Measurements from ENCODE around the gene LCN2.
"Not testable (repeated sequence)": the region's sequence is repeated elsewhere in the genome, so short reads cannot be mapped to it uniquely, and the experiment has no call there.

The LCN2 gene

DNA sequence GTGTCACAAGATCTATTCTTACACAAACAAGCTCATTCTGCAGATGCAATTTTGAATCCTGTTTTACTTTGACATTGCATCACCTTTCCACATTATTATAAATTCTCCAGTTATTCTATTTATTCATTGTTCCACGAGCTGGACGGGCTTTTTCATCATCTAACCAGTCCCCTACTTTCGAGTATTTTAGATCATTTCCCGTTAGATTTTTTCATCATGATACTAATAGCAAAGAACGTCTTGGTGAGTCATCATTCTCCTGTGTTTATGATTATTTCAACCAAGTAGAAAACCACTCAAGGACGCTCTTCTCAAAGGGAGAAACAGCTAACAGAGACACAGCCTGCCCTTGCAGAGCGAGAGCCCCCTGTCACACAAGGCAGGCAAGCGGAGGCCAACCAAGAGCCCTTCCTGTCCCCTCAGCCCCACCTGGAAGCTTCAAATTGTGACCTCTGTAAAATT lies 25.9 kb downstream of the LCN2 start:
- peaks cover 76% of the 10 kb centered on the region for H3K36me3 ChIP-seq (ENCODE audit: control insufficient read depth, insufficient read depth, low read length)
- WGBS, 2 experiments (ENCODE audit: insufficient coverage in 2 of 2), result 81 to 86% methylated on average over 7 of the region's 8 CpGs

DNA sequence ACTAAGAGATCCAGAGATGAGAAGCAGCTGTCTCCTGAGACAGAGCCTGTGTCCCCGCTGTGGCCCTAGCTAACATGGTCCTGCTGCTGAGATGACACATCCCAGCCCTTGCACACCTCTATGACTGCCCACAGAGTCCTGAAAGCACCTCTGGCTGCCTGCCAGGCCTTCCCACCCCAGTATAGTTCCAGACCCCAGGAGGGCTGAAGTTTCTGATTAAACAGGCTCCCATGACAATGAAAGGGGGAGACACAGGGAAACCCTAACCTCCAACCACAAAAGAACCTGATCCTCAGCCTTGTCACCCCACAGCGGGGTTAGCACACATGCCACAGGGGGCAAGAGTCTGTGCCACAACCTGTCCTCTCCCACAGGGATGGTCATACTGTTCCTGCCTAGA lies 26.5 kb downstream of the LCN2 start:
- H3K9me3 ChIP-seq (ENCODE audit: control insufficient read depth, low read length), result peaks cover 5% of the 10 kb centered on the region
- H3K4me3 ChIP-seq (ENCODE audit: extremely low read depth, insufficient read depth, low read length, poor library complexity, severe bottlenecking), result no peak overlapping the region
- H3K4me1 ChIP-seq (ENCODE audit: control insufficient read depth, insufficient read depth, low read length, poor library complexity, severe bottlenecking), result no peaks in the 10 kb centered on the region
- 94 to 100% methylated on average over 1 to 2 of the region's 2 CpGs for WGBS, 2 experiments (ENCODE audit: insufficient coverage in 2 of 2)
- H3K27ac ChIP-seq (ENCODE audit: low read depth, low read length, severe bottlenecking), result no peak overlapping the region
- peaks cover 78% of the 10 kb centered on the region for H3K36me3 ChIP-seq (ENCODE audit: control insufficient read depth, insufficient read depth, low read length)

More for the DNA sequence above, 25.9 kb downstream of the LCN2 start:
- Histone ChIP-seq H3K4me1 (ENCODE audit: control insufficient read depth, insufficient read depth, low read length, poor library complexity, severe bottlenecking) (no peaks in the 10 kb centered on the region), H3K9me3 (ENCODE audit: control insufficient read depth, low read length) (peaks cover 5% of the 10 kb centered on the region), H3K27ac (ENCODE audit: low read depth, low read length, severe bottlenecking) (no peak overlapping the region), H3K4me3 (ENCODE audit: extremely low read depth, insufficient read depth, low read length, poor library complexity, severe bottlenecking) (no peak overlapping the region)

DNA sequence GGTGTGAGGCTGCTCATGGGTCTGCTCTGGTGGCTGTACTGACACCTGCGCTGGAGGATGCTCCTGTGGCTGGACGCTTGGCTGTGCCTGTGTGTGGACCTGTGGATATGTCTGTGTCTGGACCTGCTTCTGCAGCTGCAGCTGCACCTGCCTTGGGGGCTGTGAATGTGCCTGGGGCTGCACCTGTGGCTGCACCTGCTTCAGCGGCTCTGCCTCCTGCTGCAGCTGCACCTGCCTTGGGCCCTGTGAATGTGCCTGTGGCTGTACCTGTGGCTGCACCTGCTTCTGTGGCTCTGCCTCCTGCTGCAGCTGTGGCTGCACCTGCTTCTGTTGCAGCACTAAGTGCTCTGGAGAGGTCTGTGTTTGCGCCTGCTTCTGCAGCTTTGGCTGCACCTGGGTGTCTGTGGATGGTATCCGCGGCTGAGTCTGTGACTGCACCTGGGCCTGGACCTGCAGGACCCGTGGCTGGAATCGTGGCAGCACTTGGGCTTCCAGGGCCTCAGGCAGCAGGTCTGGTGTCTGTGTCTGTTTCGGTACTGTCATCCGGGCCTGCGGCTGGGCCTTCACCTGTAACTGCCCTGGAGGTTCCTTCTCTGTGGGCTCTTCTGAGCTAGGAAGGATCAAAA lies 29.7 kb downstream of the LCN2 start:
- H3K4me3 ChIP-seq (ENCODE audit: extremely low read depth, insufficient read depth, low read length, poor library complexity, severe bottlenecking), result no peak overlapping the region
- 94 to 96% methylated on average over 9 to 11 of the region's 11 CpGs for WGBS, 2 experiments (ENCODE audit: insufficient coverage in 2 of 2)

DNA sequence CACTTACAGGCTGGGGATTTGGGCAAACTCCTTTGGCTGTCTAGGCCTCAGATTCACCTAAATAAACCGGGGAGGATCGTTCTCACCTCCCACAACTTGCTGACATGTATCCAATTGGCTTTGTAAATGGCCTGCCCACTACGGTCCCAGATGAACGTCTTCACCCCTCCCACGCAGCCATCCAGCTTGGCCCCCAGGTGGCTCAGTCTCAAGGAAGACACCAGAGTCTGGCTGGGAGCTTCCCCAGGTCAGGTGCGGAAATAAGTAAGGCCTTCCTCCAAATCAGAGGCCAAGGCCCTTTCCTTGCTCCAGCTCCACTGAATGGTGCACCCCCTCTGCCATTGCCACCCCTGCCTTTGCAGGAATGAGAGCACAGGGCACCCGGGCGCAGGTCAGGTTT lies 30.7 kb downstream of the LCN2 start:
- H3K4me3 ChIP-seq (ENCODE audit: extremely low read depth, insufficient read depth, low read length, poor library complexity, severe bottlenecking), result no peak overlapping the region
- H3K9me3 ChIP-seq (ENCODE audit: control insufficient read depth, low read length), result peaks cover 5% of the 10 kb centered on the region
- H3K4me1 ChIP-seq (ENCODE audit: control insufficient read depth, insufficient read depth, low read length, poor library complexity, severe bottlenecking), result no peaks in the 10 kb centered on the region
- H3K36me3 ChIP-seq (ENCODE audit: control insufficient read depth, insufficient read depth, low read length), result peaks cover 85% of the 10 kb centered on the region
- WGBS, 2 experiments (ENCODE audit: insufficient coverage in 2 of 2), result 97 to 98% methylated on average over 8 of the region's 8 CpGs
- H3K27ac ChIP-seq (ENCODE audit: low read depth, low read length, severe bottlenecking), result no peak overlapping the region

More for the DNA sequence above, 29.7 kb downstream of the LCN2 start:
- Histone ChIP-seq H3K9me3 (ENCODE audit: control insufficient read depth, low read length) (peaks cover 5% of the 10 kb centered on the region), H3K36me3 (ENCODE audit: control insufficient read depth, insufficient read depth, low read length) (peaks cover 87% of the 10 kb centered on the region), H3K27ac (ENCODE audit: low read depth, low read length, severe bottlenecking) (no peak overlapping the region), H3K4me1 (ENCODE audit: control insufficient read depth, insufficient read depth, low read length, poor library complexity, severe bottlenecking) (no peaks in the 10 kb centered on the region)

DNA sequence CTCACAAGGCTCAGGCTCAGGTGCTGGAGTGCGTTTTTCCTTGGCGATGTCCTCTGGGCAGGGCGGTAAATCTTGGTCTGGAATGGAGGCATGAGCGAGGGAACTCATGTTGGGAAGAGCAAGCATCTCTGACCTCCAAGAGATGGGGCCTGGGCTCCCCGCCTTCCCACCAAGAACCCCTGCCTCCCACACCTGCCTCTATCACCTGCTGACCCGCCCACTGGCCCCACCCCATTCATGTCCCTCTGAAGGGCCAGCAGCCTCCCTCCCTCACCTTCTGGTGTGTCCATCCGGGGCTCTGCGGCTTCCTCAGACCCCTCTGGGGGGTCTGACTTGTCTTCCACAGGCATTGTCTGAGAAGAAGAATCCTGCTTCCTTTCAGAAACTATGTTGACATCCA lies 31.2 kb downstream of the LCN2 start:
- H3K36me3 ChIP-seq (ENCODE audit: control insufficient read depth, insufficient read depth, low read length), result peaks cover 85% of the 10 kb centered on the region

DNA sequence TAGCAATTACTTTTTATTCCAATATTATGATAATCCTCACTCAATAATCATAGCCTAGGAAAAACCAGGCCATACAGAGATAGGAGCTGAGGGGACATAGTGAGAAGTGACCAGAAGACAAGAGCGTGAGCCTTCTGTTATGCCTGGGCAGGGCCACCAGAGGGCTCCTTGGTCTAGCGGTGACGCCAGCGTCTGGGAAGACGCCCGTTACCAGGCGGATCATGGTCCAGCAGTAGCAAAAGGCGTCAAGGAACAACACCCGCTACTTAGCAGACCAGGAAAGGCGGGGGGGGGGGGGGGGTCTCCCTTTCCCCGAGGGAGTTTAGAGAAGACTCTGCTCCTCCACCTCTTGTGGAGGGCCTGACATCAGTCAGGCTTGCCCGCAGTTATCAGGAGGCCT lies 32.2 kb downstream of the LCN2 start:
- H3K4me3 ChIP-seq (ENCODE audit: extremely low read depth, insufficient read depth, low read length, poor library complexity, severe bottlenecking); H3K27ac ChIP-seq (ENCODE audit: low read depth, low read length, severe bottlenecking); H3K9me3 ChIP-seq (ENCODE audit: control insufficient read depth, low read length); H3K4me1 ChIP-seq (ENCODE audit: control insufficient read depth, insufficient read depth, low read length, poor library complexity, severe bottlenecking): not testable (repeated sequence)
- H3K36me3 ChIP-seq (ENCODE audit: control insufficient read depth, insufficient read depth, low read length), result peaks cover 81% of the 10 kb centered on the region
- WGBS, 2 experiments (ENCODE audit: insufficient coverage in 2 of 2), result 19 to 34% methylated on average over 5 to 9 of the region's 12 CpGs

More for the DNA sequence above, 31.2 kb downstream of the LCN2 start:
- WGBS, 2 experiments (ENCODE audit: insufficient coverage in 2 of 2), result 96 to 100% methylated on average over 5 of the region's 8 CpGs
- H3K27ac ChIP-seq (ENCODE audit: low read depth, low read length, severe bottlenecking), result no peak overlapping the region
- no peak overlapping the region for H3K4me3 ChIP-seq (ENCODE audit: extremely low read depth, insufficient read depth, low read length, poor library complexity, severe bottlenecking)
- H3K4me1 ChIP-seq (ENCODE audit: control insufficient read depth, insufficient read depth, low read length, poor library complexity, severe bottlenecking), result no peaks in the 10 kb centered on the region
- peaks cover 5% of the 10 kb centered on the region for H3K9me3 ChIP-seq (ENCODE audit: control insufficient read depth, low read length)

DNA sequence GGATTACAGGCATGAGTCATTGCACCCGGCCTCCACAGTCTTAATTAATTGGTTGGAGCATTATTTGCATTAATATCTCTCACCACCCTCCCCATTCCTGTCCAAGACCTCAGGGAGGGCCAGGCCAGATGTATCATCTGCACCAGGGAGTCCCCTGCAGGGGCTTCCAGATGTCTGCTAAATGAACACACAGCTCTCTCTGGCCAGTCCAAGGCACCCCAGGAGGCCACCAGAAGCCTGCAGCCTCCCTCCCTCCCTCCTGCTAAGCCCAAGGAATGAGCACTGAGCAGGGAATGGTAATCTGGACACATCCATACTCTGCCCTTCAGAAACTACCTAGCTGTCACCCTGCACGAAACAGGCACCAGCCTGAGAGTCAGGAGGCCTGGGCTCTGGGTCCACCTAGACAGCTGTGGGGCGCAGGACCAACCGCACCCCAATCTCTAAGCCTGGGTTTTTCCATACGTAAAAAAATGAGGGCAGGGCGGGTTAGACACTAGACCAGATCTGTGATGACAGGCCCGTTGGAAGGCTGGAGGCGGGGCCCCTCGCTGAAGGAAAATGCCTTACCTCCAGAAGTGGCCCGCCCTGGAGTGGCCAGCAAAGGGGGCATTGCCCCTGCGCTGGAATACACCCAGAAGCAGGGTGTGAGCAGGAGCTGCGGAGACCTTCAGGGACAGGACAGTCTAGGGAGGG lies 33.8 kb downstream of the LCN2 start:
- Histone ChIP-seq H3K36me3 (ENCODE audit: control insufficient read depth, insufficient read depth, low read length) (peaks cover 80% of the 10 kb centered on the region), H3K27ac (ENCODE audit: low read depth, low read length, severe bottlenecking) (no peak overlapping the region), H3K9me3 (ENCODE audit: control insufficient read depth, low read length) (peaks cover 5% of the 10 kb centered on the region), H3K4me1 (ENCODE audit: control insufficient read depth, insufficient read depth, low read length, poor library complexity, severe bottlenecking) (no peaks in the 10 kb centered on the region), H3K4me3 (ENCODE audit: extremely low read depth, insufficient read depth, low read length, poor library complexity, severe bottlenecking) (no peak overlapping the region)
- 91 to 97% methylated on average over 11 of the region's 12 CpGs for WGBS, 2 experiments (ENCODE audit: insufficient coverage in 2 of 2)

DNA sequence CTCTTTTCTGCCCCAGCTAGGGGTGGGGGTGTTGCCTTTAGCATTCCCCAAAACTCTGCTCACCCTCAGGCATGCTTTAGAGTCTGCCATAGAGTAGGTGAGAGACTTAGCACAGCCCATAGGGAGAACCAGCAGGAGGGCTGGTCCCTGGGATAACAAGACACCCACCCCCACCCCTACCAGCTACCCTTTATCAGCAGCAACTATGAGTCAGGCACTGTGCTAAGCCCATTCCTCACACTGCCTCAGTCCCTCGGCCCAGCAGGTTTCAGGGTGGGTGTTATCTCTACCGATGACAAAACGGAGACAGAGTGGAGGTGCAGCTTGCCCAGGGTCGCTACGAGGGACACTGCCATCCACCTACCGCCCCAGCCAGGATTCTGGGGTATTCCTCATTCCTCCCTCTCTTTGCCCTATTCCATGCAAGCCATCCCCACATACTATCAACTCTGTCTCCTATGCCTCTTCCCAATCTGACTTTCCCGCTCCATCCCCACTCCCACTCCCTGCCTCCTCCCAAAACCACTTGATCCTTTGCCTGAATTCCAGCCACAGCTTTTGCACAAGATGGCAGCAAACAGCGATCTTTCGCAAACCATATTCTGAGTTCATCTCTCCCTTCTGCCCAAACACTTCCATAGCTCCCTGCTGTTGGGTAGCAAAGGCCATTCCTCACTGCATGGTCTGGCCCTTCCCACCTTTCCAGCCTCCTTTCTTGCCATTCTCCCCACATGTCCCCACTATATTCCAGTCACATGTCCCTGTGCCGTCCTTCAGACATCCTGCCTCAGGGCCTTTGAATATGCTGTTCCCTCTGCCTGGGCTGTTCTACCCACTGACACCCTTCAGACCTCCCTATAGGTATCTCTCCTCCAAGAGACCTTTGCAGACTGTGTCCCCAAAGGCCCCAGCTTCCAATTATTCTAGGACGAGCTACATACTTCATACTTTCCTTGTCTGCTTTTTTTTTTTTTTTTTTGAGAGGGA lies 37.0 kb downstream of the LCN2 start:
- 79 to 89% methylated on average over 10 of the region's 11 CpGs for WGBS, 2 experiments (ENCODE audit: insufficient coverage in 2 of 2)
- Histone ChIP-seq H3K4me1 (ENCODE audit: control insufficient read depth, insufficient read depth, low read length, poor library complexity, severe bottlenecking) (peaks cover 6% of the 10 kb centered on the region), H3K27ac (ENCODE audit: low read depth, low read length, severe bottlenecking) (no peak overlapping the region), H3K9me3 (ENCODE audit: control insufficient read depth, low read length) (no peaks in the 10 kb centered on the region), H3K4me3 (ENCODE audit: extremely low read depth, insufficient read depth, low read length, poor library complexity, severe bottlenecking) (no peak overlapping the region), H3K36me3 (ENCODE audit: control insufficient read depth, insufficient read depth, low read length) (peaks cover 74% of the 10 kb centered on the region)

DNA sequence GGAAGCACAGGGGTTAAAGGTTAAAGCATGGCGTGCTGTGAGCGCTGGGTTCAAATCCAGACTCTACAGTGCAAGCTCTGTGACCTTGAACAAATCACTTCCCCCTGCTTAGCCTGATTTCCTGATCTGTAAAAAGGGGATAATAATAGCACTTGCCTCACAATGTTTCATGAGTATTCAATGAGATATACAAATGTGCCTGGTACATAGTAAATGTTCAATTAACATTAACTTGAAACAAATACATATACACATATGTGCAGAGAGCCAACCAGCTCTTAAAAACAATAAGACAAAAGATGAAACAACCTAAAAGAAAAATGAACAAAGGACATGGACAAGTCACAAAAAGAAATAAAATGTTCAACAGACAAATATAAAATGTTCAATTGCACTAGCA lies 38.1 kb downstream of the LCN2 start:
- Histone ChIP-seq H3K9me3 (ENCODE audit: control insufficient read depth, low read length) (no peaks in the 10 kb centered on the region), H3K4me3 (ENCODE audit: extremely low read depth, insufficient read depth, low read length, poor library complexity, severe bottlenecking) (no peak overlapping the region), H3K4me1 (ENCODE audit: control insufficient read depth, insufficient read depth, low read length, poor library complexity, severe bottlenecking) (peaks cover 6% of the 10 kb centered on the region), H3K27ac (ENCODE audit: low read depth, low read length, severe bottlenecking) (no peak overlapping the region), H3K36me3 (ENCODE audit: control insufficient read depth, insufficient read depth, low read length) (peaks cover 71% of the 10 kb centered on the region)
- 100% methylated on average over 1 to 2 of the region's 2 CpGs for WGBS, 2 experiments (ENCODE audit: insufficient coverage in 2 of 2)

DNA sequence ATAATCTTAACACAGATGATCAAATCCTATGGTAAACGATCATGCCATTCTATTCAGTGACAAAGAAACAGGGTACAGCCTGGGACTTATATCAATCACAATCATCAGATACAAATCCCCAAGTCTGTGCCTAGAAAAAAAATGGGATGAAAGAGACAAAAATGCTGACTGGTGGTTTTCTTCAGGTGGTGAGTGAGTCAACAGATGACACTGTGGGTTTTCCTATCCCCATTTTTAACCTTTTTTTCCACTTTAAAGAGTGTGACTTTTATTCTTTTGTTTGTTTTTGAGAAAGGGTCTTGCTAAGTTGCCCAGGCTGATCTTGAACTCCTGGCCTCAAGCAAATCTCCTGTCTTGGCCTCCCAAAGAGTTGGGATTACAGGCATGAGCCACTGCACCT lies 39.0 kb downstream of the LCN2 start:
- H3K27ac ChIP-seq (ENCODE audit: low read depth, low read length, severe bottlenecking), result no peak overlapping the region
- no peaks in the 10 kb centered on the region for H3K9me3 ChIP-seq (ENCODE audit: control insufficient read depth, low read length)
- peaks cover 6% of the 10 kb centered on the region for H3K4me1 ChIP-seq (ENCODE audit: control insufficient read depth, insufficient read depth, low read length, poor library complexity, severe bottlenecking)
- H3K4me3 ChIP-seq (ENCODE audit: extremely low read depth, insufficient read depth, low read length, poor library complexity, severe bottlenecking), result no peak overlapping the region
- WGBS, 2 experiments (ENCODE audit: insufficient coverage in 2 of 2), result no CpG with 5 or more reads among the region's 1 CpG
- H3K36me3 ChIP-seq (ENCODE audit: control insufficient read depth, insufficient read depth, low read length), result peaks cover 63% of the 10 kb centered on the region
